NCI-H2171 (cell line): ENCODE results near the gene CDKL1.
A peak's percentile ranks its signal among the peaks of the same experiment; 100 is the strongest.

Source experiments
- DNase-seq: peaks from one replicate; lab custom pipeline; 2025; lab: John Stamatoyannopoulos, UW

Gene CDKL1

DNA sequence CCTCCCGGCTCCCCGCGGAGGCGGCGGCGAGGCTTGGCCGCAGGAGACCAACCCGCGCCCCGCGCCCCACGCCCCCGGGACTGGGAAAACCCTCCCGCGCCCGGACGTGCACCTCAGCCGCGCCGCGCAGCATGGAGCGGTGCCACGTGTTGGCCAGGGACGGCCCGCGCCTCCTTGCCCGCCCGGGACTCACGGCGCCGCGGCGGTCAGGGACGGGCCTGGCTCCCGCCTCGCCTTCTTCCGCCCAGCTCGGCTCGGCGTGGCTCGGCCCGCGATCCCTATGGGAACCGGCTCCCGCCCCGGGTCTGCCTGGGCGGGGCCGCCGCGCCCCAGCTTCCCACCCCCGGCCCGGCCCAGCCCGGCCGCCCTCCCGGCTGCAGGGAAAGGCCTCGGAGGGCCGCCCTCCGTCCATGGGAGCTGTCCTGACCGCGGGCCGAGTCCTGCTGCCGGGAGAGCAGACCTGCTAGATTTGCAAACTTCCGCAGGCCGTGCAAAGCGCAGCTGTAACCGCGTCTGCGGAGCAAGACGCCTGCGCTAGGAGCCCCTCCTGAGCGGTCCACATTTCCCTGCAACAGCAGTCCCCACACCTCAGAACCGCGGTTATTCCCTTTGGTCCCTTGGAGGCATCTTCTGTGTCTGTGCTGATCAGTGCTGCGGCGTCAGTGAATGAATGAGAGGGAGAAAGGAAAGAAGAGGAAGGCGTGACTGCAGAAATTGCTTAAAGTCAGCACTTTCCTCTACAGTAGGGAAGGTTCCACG lies at the start of gene CDKL1:
Gene CDKL1, minus strand, starts transcription at position 251 of the 759 bp plus-strand sequence. CDS start 1,013 bp downstream, outside the sequence.
- peak; percentile 32 for DNase-seq

DNA sequence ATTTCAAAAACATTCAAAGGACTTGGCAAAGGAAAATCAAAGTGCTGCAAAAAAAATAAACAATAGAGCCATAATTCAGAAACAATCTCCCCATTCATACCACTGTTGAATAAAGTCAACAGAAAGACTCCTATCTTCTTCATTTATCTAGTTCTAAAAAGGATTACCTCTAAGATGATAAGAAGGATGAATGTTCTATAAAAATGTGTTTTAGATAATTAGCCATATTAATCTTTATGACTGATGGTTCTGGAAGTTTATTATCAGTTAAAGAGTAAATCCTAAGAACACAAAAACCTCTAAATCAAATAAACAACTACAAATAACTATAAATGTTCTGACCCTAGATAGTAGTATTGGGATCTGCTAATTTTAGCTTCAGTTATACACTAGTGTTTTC lies 37.8 kb upstream of the CDKL1 start:
- no peak for DNase-seq

DNA sequence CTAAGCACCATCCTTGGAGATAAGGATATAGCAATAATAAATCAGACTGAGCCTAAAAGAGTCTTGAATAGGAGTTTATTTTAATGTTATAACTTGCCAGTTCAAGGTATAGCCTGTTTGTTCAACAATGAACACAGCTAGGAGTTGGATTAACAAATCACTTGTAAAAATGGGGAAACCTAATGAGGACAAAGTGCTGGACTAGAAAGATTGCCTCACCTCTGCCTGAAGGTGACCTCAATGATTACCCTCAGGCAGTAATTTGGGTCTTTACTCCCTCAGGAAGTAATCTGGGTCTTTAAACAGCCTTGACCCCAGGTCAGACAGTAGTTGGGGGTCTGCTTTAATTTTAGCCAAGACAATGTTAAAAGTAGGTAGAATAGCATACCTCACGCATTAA lies 35.5 kb upstream of the CDKL1 start:
- no peak for DNase-seq

DNA sequence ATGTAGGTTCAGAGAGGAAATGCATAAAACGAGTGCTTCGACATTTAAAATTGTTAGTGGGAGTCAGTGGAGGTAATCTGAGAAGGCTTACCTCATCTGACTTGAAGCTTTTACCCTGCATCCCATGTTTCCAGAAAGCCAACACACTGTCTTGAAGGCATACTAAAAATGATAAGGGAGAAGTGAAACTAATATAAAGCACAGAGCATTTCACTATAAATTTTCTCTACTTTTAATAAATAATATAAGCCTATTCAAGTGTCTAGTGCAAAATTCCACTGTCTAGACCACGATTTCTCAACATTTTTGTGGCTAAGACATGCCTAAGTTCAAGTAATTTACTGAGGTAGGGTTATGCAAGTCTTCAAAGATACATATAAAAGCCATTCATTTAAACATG lies 29.1 kb upstream of the CDKL1 start:
- no peak for DNase-seq

DNA sequence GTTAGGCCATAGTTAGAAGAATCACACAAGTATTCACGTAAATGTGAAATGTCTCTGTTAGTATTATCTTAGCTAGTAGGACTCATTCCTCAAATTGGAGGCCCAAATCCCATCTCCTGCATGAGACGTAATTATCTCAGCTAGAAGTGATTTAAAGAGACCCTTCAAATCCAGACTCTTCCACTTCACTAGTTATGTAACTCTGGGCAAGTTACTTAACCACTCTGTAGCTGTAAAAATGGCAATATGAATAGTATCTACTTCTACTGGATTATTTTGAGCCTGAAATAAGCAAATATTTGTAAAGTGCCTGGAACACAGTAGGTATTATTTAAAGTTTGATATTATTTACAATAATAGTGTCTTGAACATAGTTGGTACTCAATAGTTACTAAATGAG lies 28.4 kb upstream of the CDKL1 start:
- no peak for DNase-seq

DNA sequence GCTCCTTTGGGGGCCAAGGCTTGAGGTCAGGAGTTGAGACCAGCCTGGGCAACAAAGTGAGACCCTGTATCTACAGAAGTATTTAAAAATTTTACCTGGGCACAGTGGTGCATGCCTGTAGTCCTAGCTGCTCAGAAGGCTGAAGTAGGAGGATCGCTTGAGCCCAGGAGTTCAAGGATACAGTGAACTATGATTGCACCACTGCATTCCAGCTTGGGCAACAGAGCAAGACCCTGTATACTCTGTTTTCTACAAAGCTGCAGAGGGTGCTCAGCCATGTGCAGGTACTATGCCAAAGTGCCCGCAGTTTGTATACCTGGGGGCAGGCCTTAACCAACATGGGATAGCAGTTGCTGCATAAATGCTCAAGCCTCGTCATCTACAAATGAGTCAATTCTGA lies 26.8 kb upstream of the CDKL1 start:
- DNase-seq: no peak

DNA sequence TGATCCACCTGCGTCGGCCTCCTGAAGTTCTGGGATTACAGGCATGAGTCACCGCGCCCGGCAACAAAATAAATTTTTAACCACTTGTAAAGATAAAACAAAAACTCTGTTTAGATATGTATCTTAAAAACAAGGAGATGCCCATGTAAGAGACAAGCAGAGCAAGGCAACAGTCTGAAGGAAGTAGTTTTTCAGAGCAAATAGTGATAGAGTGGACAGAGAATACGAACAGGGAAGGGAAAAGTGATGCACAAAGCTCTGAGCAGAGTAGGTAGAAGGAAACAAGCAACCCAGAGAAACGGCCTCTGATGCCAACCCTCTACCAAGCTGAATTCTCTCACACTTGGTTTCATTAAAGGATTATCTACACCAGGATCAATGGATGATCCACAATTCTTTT lies 24.8 kb upstream of the CDKL1 start:
- no peak for DNase-seq

DNA sequence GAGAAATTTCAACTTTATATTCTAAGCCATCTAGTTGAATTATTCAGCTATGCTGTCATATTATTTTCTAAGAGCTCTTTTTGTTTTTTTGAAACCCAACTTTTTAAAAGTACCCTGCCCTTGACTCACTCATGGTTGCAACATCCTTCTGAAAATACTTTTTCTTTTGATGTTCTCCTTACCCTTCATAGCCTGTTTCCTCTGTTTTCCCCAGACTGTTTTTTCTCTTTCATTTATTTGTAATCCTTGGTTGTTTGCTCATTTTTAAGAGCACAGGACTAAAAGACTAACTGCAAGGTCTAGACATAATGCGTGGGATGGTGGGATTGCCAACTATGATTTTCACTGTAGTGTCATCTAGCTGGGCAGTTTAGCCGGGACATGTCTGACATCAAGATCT lies 21.2 kb upstream of the CDKL1 start:
- DNase-seq: no peak

DNA sequence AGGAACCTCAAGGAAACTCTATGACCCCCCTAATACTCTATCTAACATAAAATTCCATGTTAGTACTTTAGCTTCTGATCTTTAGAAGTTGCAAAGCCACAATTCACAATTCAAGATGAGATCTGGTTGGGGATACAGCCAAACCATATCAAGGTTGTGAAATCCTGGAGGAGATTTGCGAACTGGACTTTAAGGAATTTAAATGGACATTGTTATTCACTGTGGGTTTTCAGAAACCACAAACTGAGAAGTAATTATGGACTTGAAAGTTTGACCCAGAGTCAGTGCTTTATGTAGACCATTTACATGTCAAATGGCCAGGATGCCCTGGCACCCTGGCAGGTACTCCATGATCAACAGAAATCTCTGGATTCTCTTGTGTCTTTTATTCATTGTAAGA lies 14.2 kb upstream of the CDKL1 start:
- DNase-seq: no peak

DNA sequence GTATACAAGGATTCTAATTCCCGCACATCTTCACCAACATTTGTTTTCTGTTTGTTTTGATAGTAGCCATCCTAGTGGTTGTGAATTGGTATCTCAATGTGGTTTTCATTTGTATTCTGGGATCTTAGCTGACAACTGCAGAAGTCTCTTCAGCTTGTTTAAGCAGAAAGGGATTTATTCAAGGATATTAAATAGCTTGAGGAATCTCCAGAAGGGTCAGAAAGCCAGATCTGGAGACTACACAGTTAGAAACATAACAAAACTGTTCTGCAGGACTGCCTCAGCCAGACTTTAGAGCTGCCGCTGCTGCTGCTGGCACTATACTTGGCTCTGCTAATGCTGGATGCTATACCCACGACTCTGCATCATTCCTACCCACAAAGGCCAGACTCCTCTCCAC lies 13.4 kb upstream of the CDKL1 start:
- no peak for DNase-seq

DNA sequence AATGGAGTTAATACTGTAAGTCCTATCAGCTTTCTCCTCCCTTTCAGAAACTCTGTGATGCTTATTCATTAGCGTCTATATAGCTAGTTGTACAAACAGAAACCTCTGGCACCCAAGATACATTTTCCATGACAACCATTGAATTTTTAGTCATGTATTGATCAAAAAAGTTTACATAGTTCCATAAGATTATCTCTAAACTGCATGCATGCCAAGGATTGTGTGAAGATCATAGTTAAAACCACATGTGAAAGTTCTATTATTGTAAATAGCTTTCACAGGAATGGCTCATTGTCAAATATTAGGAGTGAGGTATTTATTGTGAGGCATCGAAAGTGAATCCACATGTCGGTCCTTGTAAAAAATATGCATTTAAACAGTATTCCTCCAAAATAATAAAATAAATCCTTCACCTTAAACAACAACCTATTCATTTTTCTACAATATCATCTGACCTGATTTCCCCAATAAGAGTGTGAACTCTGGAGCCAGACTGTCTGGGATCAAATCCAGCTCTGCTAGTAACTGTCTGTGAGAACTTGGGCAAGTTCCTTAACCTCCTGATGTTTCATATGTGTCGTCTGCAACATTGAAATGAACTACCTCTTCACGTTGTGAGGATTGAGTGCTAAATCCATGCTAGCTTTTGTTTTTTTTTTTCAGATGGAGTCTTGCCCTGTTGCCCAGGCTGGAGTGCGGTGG lies 10.6 kb upstream of the CDKL1 start:
- no peak for DNase-seq

DNA sequence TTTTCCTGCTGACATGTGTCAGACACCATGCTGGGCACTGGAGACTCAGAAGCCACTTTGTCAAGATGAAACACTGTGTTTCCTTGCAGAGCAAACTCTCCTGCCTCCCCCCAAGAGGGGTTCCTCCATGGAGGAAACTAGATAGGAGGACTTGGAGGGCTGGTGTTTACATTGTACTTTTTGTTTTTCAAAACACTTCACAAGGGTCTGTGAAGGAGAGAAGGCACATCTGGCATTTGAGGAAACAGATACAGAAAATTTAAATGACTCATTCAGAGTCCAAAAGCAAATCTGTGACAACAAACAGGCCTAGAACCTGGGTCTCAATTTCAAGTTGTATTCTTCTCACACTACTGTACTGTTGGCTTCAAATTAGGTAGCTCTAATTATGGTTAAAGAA lies 6.7 kb upstream of the CDKL1 start:
- DNase-seq: peak; percentile 57

DNA sequence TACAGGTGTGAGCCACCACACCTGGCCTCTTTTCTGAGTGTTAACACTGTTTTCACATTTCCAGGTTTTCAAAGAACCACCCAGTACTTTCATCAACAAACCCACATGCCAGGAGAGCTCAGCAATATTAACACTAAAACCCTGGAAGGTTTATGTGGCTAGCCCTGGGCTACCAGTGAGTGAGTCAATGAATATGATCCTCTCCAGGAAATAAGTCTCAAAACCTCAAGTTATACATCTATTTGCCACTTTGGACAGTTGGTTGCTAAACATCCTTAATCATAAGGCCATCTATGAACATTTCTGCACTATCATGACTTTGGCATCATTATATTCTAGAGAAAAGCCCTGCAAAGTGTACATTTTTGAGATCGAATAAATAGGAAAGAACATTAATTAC lies 6.3 kb upstream of the CDKL1 start:
- DNase-seq: no peak

DNA sequence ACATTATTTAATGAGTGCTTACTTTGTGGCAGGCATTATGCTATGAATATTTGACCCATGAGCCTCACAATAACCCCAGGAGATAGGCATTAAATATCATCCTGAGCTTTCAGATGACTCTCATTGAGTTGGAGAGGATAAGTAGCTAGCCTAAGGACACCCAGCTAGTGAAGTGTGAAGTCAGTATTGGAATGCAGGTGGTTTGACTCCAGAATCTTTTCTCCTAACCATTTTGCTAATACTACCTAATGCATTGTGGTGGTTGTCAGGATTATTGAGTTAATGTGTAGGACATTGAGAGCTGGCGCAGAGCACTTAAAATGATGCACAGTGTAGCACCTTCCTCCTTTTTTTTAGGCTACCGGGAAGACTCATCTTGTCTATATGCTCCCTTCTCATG lies 3.8 kb upstream of the CDKL1 start:
- no peak for DNase-seq

DNA sequence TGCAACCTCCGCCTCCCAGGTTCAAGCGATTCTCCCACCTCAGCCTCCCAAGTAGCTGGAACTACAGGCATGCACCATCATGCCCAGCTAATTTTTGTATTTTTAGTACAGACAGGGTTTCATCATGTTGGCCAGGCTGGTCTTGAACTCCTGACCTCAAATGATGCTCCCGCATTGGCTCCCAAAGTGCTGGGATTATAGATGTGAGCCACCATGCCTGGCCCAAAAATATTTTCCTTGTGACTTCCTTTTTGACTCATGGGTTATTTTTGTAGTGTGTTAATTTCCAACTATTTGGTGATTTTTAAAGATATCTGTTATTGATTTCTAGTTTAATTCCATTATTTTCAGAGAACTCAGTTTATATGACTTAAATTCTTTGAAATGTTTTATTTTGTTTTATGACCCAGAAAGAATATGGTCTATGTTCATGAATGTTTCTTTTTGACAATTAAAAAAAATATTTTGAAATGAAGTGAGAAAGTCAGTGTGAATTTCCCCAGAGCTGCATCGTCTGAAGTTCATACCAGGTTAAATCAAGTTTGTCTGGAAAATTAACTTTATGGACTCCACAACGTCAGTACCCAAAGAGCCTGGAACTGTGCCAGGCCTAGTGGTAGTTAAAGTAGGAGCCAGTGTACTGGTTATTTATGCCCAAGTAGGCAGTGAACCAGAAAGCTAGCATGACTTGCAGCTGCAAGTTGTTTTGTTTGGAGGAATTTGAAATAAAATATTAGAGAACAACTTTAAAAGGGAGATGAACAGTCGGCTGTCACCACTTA lies 2.8 kb upstream of the CDKL1 start:
- peak; percentile 7 for DNase-seq

DNA sequence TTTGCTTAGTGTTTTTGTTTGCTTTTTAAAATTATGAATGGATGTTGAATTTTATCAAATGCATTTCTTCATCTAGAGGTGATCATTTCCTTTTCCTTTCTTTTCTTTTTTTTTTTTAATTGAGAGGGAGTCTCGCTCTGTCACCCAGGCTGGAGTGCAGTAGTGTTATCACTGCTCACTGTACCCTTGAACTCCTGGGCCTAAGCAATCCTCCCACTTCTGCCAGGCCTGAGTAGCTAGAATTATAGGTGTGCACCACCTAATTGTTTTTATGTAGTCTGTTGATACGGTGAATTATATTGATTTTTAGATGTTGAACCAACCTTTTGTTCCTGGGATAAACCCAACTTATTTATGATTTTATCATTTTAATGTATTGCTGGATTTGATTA lies 1.5 kb upstream of the CDKL1 start:
- DNase-seq: no peak

DNA sequence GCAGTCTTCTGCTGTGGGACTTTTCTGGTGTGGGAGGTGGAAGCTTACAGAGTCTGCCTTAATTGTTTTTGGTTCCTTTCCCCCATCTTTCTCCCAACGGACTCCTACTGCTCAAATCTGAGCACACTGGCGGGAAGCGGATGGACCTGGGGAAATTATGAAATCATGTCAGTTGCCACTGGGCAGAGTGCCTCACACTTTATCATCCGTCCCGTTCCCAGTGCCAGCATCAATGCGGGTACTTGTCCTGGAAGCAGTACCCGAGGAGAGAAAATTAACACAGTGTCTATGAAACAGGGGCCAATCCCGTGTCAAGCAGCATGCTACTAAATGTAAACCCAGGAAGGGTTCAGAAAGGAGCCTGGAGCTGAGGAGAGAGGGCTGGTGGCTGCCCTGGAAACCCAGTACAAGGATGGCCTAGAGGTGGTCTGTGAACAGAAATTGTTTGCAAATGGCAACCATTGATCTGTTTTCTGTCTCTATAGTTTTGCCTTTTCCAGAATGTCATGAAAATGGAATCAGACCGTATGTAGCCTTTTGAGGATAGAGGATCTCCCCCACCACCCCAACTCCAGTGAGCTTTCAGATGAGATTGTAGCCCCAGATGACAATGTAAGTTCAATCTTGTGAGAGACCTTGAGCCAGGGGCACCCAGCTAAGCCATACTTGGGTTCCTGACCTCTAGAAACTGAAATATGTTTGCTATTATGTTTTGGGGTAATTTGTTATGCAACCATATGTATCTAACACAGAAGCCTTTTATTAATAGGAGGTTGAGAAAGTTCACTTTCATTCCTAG lies 908 bp upstream of the CDKL1 start:
- DNase-seq: no peak

DNA sequence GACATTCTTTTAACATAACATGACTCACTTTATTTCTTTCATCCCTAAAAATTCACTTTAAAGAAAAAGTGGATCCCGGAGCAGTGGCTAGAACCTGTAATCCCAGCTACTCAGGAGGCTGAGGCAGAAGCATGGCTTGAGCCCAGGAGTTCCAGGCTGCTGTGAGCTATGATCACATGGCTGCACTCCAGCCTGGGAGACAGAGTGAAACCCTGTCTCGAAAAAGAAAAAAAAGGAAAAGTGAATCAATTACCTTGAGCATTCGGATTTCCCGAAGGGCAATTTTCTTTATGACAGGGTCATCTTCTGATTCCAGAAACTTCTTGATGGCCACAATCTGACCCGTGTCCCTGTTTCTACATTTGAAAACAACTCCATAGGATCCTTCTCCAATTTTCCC lies 1.2 kb downstream of the CDKL1 start:
- peak; percentile 19 for DNase-seq

DNA sequence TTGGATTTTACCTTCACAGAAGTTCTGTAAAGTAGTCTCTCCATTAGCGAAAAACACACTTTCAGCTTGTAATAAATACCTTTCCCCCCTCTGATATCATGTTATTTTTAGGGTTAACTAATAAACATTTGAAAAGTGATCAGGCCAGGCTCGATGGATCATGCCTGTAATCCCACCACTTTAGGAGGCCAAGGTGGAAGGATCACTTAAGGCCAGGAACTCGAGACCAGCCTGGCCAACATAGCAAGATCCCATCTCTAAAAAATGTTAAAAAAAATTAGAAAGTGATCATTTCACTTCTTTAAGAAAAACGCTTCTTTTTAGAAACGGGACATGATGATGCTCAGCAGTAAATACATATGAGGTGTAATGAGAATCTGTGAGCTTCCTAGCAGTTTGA lies 2.0 kb downstream of the CDKL1 start:
- DNase-seq: no peak

DNA sequence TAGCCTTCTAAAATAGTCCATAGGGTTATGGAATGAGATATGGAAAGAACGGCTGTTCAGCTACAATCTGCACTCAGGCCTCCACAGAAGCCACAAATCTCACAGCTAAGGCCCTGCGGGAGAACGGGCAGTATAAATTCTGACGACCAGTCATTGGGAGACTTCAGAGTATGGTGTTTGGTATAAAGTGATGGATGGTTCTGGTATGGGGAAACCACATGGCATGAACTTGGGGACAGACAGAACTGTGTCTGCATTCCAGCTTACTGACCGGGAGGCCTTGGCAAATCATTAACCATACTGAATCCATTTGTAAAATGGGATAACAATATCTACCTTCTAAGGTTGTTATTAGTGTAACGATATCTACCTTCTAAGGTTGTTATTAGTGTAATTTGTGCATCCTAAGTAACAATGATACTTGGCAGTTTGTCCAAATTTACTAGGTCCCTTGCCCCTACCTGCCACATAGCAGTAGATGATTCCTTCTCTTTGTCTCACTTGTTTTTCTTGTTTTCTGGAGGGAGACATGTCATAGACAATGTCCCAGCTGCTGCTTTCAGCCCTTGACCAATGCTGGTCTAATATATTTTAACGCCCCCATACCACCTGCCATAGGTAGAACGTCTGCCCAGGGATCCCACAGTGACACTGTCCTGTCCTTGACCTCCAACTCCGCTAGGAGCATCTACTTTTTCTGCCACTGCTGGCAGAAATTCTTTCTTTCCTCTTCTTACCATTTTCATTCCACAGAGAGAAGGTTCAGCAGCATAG lies 6.8 kb downstream of the CDKL1 start:
- DNase-seq: no peak

DNA sequence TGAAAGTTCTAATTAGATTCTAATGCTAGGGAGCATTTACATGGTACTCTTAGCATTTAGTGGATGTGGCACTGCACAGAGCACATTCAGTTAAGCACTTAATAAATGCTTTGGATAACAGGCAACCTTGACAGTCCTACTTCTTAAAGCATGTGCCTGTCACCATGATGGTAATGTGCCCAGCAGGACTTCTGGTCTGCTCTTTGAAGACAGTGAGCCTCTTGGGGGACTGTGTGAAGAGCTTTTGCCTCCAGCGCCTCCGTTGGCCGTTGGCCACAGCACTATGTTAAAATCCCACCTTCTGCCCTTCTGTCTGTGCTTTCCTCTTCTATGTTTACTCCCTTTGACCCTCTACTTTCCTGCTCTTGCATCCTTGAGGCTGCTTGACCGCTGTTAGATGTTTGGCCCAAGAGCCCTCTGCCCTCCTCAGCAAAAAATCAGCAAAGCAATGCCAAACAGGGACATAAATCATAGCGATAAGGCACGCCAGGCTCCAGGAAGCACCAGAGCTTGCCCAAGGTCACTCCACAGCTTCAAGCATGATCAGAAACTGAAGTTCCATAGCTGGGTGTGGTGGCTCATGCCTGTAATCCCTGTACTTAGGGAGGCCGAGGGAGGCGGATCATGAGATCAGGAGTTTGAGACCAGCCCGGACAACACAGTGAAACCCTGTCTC lies 8.3 kb downstream of the CDKL1 start:
- no peak for DNase-seq
